Mammary epithelial cell (primary cell): Measurements from ENCODE around the gene ZNF408.

Experiments
- EZH2 ChIP-seq: IDR thresholded peaks from 2 replicates; pipeline ENCODE4 v1.6.1; 2012; ENCODE audit warnings: low read length, inconsistent platforms, borderline replicate concordance
- TF ChIP-seq, protein P1 (sequence below), 2 donors: IDR thresholded peaks in 1 of 2; conservative IDR thresholded peaks in 1 of 2; 2 replicates each; pipeline ENCODE4 v1.5.1; 2011 to 2012; ENCODE audit warnings: inconsistent platforms in 2 of 2, low read length in 2 of 2, mild to moderate bottlenecking in 2 of 2, control low read depth in 1 of 2, low read depth in 1 of 2; ENCODE audit not compliant: insufficient read depth in 1 of 2; ENCODE audit errors: extremely low read depth in 1 of 2

DNA sequence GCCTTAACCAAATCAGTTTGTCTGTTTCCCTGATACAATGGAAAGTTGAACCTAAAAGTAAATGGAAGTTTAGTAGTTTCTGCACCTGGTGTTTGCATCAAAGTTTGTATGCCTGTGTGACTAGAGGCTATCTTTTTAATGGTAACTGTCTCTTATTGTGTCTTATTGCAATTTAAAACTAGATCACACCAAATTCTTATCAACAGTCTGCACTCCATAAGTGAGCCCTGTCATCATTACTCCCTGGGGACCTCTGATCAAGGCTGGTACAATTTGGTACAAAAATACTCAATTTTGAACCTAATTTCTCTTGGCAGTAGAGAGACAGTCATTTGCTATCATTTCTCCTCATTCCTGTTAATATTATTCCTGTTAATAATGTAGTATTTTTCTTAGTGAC lies 38.5 kb upstream of the ZNF408 start:
- TF ChIP-seq, protein P1, sequence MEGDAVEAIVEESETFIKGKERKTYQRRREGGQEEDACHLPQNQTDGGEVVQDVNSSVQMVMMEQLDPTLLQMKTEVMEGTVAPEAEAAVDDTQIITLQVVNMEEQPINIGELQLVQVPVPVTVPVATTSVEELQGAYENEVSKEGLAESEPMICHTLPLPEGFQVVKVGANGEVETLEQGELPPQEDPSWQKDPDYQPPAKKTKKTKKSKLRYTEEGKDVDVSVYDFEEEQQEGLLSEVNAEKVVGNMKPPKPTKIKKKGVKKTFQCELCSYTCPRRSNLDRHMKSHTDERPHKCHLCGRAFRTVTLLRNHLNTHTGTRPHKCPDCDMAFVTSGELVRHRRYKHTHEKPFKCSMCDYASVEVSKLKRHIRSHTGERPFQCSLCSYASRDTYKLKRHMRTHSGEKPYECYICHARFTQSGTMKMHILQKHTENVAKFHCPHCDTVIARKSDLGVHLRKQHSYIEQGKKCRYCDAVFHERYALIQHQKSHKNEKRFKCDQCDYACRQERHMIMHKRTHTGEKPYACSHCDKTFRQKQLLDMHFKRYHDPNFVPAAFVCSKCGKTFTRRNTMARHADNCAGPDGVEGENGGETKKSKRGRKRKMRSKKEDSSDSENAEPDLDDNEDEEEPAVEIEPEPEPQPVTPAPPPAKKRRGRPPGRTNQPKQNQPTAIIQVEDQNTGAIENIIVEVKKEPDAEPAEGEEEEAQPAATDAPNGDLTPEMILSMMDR (conservative IDR thresholded peaks at IDR 0.05 in 1 of 2, IDR thresholded peaks at IDR 0.05 in 1 of 2; ENCODE audit: extremely low read depth in 1 of 2, insufficient read depth in 1 of 2, low read depth in 1 of 2, low read length in 2 of 2): no peak
- TF ChIP-seq EZH2: no peak
